ENCODE measurements around the gene SCLY.

The SCLY gene

DNA sequence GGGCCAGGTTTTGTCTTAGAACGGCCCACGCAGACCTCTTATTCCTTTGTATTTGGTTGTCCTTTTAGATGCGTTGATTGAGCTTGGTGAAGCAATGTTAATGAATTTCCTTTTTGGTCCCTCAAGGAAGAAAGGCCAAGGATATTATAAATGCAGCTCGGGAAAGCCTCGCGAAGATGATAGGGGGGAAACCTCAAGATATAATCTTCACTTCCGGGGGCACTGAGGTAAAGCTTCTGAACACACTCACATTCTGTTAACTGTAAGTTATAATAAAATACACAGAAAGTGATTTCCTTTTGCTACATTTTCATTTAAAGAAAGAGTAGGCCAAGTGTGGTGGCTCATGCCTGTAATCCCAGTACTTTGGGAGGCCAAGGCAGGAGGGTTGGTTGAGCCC, 7.1 kb downstream of the SCLY start:
- DNase-seq (ENCODE audit: insufficient read length, low spot score), result no peak
- no peak for FAIRE-seq

DNA sequence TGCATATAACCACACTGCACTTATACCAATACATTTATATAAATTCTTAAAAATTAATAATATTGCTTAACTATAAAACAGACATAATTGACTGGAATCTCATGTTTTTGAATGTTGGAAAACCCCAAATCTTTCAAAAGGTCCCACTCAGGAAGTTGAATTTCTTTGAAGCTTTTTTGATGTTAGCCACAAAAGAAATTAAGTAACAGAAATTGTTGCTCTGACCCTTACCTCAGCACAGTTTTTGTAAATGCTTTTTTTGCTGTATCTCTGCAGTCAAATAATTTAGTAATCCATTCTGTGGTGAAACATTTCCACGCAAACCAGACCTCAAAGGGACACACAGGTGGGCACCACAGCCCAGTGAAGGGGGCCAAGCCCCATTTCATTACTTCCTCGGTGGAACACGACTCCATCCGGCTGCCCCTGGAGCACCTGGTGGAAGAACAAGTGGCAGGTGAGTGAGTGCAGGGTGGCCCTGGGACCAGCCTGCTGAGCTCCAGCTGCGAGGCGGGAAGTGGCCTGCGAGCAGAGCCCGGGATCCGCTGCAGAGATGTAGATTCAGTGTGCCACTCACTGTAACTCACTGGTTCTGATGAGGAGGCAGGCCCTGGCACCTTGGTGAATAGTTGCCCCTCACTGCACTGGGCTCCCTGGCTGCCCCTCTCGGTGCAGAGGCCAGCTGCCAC, 8.4 kb downstream of the SCLY start:
- FAIRE-seq (no peak), DNase-seq (ENCODE audit: insufficient read length, low spot score) (no peak)

DNA sequence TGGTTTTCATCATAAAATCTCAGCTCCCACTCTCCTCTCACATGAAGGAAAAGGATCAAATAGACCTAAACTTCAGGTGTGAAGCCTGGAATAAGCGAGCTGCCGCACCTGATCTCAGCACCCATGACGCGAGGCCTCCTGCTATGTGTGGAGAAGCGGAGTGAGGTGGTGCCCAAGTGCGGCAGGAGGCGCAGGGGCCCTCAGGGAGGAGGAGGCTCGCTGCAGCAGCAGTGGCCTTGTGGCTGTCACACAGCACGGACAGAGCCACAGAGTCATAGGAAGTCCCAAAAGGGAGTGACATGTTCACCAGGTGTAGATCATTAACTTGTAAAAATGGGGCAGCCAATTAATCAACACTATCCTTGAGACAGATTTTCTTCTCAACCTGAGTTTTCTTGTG, 9.1 kb downstream of the SCLY start:
- DNase-seq (ENCODE audit: insufficient read length, low spot score) (no peak), FAIRE-seq (no peak)

DNA sequence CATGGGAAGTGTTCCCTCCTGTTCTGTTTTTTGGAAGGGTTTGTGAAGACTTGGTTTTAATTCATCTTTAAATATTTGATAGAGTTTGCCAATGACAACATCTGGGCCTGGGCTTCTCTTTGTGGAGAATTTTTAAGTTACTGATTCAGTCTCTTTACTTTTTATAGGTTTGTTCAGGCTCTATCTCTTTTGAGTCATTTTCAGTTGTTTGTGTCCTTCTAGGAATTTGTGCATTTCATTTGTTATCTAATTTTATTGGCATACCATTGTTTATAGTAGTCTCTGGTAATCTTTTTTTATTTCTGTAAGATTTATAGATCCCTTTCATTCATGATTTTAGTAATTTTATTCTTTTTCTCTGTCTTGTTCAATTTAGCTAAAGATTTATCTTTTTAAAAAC, 14.6 kb downstream of the SCLY start:
- FAIRE-seq, result no peak
- DNase-seq (ENCODE audit: insufficient read length, low spot score), result no peak

DNA sequence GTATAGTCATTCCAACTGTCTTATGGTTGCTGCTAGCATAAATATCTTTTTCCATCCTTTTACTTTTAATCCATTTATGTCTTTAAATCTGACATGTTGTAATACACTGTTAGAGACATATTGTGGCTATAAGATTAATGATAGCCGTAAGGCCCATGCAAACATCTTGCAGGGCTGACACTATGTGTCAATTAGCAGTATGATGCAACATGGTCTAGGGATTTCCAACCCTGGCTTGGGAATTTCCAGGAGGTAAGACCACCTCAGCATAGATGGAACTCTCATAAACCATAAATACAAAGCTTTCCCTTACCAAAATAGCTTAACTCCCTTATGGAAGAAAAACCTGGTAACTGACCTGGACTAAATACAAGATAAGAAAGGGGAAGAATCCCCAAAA, 16.5 kb downstream of the SCLY start:
- DNase-seq (ENCODE audit: insufficient read length, low spot score), result no peak
- no peak for FAIRE-seq

DNA sequence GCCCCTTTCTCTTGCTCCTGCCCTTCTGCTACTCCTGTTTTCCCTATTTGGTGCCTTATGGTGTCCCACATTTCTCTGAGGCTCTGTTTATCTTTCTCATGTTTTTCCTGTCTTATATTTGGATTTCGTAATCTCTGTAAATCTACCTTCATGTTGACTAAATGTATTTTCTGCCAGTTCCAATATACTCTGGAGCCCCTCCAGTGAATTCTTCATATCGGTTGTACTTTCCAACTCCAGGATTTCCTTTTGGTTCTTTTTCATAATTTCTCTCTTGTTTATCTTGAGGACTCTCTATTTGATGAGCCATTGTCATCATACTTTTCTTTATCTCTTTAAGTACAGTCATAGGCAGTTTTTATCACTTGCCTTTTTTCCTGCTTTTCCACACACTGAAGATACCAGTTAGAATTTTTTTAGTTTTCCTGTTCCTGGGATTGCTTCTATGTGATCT, 19.1 kb downstream of the SCLY start:
- no peak for FAIRE-seq
- no peak for DNase-seq (ENCODE audit: insufficient read length, low spot score)

DNA sequence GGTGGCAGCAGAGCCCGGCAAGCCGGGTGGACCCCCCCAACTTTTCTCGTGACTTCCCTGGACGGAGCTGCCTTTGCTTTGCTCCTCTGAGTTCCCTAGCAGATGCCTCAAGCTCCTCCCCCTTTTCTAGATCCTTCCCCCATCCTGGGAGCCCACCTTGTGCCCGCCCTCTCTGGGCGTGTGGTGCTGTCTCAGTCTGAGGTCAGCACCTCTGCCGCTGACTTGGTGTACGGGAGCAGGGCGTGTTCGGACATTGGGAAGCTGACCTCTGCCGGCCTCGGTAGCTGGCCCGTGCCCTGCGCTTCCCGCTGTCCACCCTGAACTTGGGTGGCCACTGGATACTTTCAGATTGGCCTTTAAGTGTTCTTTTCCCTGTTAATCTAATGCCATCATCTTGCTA, 19.7 kb downstream of the SCLY start:
- no peak for DNase-seq (ENCODE audit: insufficient read length, low spot score)
- FAIRE-seq, result no peak

DNA sequence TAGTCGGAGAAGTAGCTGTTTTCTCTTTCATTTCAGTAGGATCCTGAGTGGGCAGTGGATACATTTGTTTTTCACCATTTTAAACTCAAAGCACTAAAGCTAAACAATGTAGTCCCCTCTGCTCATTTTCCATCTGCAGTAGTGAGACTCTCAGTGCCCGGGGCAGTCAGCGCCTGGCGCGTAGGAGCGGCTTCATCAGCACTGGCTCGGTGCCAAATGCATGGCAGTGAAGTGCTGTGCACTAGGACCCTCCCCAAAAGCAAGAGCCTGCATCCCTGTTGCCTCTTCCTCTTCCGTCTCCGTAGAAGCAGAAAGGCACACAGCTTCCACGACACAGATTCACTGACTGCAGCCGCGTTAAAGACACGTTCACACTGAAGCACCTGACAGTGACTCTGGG, 20.3 kb downstream of the SCLY start:
- no peak for DNase-seq (ENCODE audit: insufficient read length, low spot score)
- FAIRE-seq, result no peak

DNA sequence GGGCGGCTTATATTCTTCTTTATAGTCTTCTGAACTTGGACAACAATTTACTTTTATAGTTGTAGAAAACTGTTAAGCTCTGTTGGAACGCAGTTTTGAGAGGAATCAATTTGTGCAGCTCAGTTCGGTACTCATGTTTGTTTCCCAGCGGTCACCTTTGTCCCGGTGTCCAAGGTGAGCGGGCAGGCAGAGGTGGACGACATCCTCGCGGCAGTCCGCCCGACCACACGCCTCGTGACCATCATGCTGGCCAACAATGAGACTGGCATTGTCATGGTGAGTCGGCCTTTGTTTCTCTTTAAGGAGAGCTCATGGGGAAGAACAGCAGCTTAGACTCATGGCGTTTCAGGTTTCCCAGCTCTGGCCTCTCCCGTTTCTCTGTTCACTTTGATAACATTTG, 20.8 kb downstream of the SCLY start:
- DNase-seq (ENCODE audit: insufficient read length, low spot score) (no peak), FAIRE-seq (no peak)

DNA sequence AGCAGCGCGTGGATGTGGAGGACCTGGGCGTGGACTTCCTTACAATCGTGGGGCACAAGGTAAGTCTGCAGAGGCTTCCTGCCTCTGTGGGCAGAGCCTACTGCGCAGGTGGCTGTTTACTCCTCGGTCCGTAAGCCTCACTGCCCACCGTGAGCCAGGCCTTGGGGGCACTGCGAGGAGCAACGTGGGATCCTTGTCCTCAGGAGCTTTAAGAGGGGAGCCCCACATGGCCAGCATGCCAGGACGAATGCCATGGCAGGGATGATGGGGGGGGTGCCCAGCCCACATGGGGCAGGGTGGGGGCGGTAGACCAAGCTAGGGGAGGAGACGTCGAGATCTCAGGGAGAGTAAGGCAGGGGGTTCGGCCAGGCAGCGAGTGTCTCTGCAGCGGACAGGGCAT, 21.4 kb downstream of the SCLY start:
- DNase-seq (ENCODE audit: insufficient read length, low spot score) (no peak), FAIRE-seq (no peak)

DNA sequence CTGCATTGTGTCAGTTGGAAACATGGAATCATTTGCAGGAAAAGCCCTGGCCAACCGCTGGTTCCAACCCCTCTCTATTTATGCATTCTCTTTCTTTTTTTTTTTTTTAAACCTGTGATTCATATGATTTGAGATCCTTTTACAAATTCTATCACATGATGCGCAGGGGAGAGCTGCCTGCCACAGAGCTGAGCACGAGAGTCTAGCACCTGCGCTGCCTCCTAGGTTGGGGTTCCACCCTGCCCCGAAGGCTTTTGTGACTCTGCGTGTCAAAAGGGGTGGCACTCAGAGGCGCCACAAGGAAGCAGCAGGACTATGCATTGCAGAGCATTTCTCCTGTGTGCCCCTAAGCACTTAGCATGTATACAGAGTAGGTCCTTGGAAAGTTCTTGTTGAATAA, 22.0 kb downstream of the SCLY start:
- DNase-seq (ENCODE audit: insufficient read length, low spot score) (no peak), FAIRE-seq (no peak)

DNA sequence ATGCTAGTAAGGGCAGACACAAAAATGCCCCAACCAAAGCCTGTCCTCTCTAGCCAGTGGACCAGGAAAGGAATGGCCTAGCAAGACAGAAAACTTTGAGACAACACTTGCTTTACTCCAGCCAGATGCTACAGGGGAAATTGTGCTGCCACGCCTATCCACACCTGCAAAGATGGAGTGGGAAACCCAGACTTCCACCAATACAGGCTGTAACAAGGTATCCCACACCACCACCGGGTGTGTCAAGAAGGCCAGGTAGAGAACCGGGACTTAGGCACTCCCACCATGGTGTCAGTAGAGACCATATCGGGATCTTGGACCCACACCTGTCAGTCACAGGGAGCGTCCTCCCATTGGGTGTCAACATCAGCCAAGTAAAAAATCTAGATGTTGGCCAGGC, 23.1 kb downstream of the SCLY start:
- FAIRE-seq, result no peak

DNA sequence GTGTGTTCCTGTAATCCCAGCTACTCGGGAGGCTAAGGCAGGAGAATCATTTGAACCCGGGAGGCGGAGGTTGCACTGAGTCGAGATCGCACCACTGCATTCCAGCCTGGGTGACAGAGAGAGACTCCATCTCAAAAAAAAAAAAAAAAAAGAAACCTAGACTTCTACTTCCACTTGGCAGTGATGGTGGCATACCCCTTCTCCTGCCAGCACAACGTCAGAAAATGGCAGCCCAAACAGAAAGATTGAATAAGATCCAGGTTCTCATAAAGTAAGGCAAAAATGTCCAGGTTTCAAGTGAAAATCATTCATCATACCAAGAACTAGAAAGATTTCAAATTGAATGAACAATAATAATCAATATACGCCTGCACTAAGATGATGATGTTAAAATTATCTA, 24.0 kb downstream of the SCLY start:
- FAIRE-seq (no peak), DNase-seq (ENCODE audit: insufficient read length, low spot score) (no peak)

More for the DNA sequence above, 23.1 kb downstream of the SCLY start:
- DNase-seq (ENCODE audit: insufficient read length, low spot score), result no peak

DNA sequence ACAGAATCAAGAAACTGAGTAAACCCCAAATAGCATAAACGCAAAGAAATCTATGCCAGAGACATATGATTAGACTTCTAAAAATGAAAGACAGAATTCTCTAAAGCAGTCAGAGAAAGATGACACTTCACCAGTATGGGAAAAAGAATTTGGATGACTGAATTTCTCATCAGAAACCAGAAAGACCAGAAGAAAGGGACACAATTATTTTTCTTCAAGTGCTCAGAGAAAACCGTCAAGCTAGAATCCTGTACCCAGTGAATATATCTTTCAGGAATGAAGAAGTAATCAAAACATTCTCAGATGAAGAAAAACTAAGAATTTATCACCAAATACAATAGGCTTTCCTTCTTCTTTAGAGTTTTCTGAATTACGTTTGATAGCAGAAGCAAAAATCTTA, 25.1 kb downstream of the SCLY start:
- FAIRE-seq, result no peak
- no peak for DNase-seq (ENCODE audit: insufficient read length, low spot score)

DNA sequence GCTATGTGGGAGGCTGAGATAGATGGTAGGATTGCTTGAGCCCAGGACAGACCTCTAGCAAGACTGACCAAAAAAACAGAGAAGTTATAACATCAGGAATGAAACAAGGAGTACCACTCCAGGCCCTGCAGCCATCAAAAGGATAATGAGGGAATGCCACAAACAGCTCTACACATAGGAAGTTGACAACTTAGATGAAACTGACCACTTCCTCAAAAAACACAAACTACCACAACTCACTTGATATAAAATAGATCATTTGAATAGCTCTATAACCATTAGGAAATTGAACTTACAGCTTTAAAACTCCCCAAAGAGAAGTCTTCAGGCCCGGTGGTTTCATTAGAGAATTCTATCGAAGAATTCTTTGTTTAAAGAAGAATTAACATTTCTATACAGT, 26.4 kb downstream of the SCLY start:
- no peak for FAIRE-seq
- no peak for DNase-seq (ENCODE audit: insufficient read length, low spot score)

DNA sequence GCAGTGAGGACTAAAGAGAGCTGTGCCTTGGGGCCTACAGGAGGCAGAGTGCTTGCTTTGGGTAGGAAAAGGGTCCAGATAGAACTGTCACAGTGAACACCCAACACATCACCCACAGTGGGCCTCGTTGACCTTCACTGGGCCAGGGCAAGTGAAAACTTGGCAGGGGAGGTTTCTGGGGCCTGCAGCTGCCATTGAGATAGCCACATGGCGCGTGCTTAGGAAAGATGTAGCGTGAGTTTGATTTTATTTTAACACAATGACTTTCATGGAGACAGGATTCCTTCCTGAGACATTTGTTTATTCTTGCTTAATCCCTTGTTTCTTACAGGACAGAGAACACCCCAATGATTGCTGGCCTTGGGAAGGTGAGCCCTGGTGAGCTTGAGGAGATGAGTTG, 30.1 kb downstream of the SCLY start:
- DNase-seq (ENCODE audit: insufficient read length, low spot score) (no peak), FAIRE-seq (no peak)

DNA sequence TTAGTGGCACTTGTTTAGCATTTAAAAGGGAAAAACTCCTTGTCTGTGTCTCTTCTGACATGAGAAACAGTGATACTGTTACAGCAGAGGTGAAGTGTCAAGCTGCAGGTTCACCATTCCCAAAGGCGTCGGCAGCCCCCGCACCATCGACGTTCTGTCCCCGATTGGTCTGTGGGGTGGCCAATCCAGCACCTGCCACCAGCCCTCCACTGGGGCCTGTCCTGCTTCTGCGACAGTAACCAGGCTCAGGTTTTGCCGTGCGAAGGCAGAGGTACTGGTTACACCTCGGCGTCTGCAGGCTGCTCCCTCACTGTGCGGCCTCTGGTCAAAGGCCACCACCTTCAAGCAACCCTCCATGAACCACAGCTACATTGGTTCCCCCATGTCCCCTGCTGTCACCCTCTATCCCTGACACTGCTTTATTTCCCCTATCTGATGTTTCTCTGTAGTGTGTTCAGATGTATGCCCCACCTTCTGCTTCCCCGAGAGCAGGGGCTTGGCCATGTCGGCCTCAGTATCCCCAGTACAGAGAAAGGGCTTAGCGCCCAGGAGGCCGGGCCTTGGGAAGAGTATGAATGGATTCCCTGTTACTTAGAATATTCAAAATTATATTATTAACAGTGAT, 30.7 kb downstream of the SCLY start:
- no peak for FAIRE-seq

DNA sequence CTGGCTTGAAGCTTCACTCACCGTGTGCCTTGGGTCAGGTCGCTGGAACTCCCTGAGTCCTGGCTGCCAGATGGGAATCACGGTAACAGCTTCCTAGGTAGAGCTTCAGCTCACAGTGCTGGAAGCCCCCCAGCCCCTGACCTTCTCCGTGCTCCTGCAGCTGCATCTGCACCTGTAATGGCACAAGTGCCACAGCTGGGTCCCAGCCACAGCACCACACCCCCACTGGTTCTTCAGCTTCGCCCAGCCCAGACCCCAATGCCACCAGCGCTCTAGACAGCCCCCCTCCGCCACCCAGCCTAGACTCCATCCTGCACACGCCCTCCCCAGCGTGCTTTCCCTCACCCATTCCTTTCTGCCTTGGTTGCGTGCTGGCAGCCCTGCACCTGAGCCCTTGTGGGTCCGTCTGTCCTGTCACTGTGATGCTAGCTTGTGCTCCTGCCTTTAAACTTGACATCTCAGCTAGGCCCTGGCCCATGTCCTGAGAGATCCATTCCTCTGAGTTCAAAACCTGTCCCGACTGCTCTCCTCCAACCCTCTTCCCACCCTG, 31.8 kb downstream of the SCLY start:
- no peak for FAIRE-seq
- DNase-seq (ENCODE audit: insufficient read length, low spot score), result no peak

More for the DNA sequence above, 30.7 kb downstream of the SCLY start:
- DNase-seq (ENCODE audit: insufficient read length, low spot score), result no peak

DNA sequence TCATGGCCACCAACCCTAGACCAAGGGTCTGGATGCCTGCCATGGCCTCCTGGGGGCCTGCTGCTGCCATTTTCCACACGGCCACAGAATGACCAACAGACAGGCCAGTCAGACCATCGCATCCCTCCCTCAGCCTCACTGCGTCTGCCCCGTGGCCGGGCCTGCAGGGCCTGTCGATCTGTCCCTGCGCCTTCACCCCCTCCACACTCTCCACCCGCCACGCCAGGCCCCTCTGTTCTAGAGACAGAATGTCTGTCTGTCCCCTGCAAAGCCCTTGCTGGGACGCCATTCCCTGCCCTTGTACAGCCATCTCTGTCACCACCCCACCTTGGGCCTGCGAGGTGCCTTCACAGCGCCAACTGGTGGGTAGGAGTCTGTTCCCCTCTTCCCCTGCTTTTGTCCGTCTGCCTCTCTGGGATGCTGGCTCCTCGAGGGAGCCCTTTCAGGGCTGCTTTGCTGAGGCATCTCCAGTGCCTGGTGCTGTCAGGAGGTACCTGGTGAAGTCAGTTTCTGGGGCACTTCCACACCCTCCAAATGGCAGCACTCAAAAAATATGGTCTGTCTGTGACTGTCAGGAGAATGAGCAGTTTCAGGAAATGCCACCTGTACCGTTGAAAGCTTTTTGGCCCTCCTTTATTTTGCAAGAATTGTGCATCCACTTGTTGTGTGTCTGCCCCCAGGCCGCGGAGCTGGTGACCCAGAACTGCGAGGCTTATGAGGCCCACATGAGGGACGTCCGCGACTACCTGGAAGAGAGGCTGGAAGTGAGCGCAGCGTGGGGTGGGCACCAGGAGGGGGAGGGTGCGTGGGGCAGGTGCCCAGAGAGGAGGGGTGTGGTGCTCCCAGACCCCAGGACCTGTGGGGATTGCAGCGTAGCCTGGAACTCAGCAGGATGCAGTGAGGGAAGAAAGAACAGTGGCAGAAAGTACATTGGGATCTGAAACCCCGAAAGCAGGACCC, 32.7 kb downstream of the SCLY start:
- DNase-seq (ENCODE audit: insufficient read length, low spot score) (no peak), FAIRE-seq (no peak)

DNA sequence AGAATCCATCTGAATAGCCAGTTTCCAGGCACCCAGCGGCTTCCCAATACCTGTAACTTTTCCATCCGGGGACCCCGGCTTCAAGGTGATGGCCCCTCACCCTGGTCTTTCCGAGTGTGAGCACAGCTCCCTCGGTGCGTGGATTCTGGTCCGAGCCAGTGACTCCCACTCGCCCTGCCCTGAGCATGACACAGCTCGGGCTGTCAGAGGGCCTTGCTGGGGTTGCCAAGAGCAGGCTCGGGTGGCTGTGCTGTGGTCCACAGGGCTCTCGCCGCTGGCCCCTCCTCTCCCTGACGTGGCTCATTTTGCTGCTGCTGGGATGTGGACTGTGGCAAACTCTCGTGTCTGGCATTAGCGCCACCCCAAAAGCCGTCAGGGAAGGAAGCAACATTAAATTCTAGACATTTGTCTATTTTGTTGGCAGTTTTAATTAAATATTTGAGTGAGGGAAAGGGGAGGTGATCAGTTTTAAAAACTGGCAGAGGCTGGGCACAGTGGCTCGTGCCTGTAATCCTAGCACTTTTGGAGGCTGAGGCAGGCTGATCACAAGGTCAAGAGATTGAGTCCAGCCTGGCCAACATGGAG, 33.7 kb downstream of the SCLY start:
- FAIRE-seq, result no peak

DNA sequence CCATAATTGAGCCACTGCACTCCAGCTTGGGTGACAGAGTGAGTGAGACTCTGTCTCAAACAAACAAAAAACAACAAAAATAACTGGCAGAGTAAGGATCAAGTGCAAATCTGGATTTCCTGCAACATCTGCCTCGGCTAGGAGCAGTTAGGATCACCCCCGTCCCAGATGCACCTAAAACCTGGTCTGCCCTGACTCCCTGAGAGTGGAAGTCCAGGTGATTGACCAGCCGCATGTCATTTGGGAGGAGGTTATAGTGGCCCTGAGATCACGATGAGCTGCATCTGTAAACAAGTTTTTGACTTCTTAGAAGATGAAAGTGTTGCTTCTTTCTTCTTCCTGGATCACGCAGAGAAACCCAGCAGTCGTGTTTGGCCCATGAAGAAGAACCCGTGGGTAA, 34.3 kb downstream of the SCLY start:
- no peak for DNase-seq (ENCODE audit: insufficient read length, low spot score)
- no peak for FAIRE-seq

More for the DNA sequence above, 33.7 kb downstream of the SCLY start:
- no peak for DNase-seq (ENCODE audit: insufficient read length, low spot score)
